ENCODE data around the gene GFOD2.

Gene GFOD2

GRCh38 chr16:67731753-67732095 is 12.6 kb upstream of the GFOD2 start:
- no peak for DNase-seq (ENCODE audit: low read depth)

- DNase-seq (ENCODE audit: low read depth), result no peak
Measured at GRCh38 chr16:67731071-67731752, 12.1 kb upstream of the GFOD2 start.

- no peak for DNase-seq (ENCODE audit: low read depth)
Measured at GRCh38 chr16:67730326-67730725, 11.2 kb upstream of the GFOD2 start.

GRCh38 chr16:67729636-67730248 is 10.6 kb upstream of the GFOD2 start:
- no peak for DNase-seq (ENCODE audit: low read depth)

- DNase-seq (ENCODE audit: low read depth), result no peak
Measured at GRCh38 chr16:67727521-67728485, 8.7 kb upstream of the GFOD2 start.

GRCh38 chr16:67726106-67727034 is 7.3 kb upstream of the GFOD2 start:
- no peak for DNase-seq (ENCODE audit: low read depth)

GRCh38 chr16:67723911-67724305 is 4.8 kb upstream of the GFOD2 start:
- no peak for DNase-seq (ENCODE audit: low read depth)

GRCh38 chr16:67723151-67723910 is 4.2 kb upstream of the GFOD2 start:
- DNase-seq (ENCODE audit: low read depth), result no peak

- DNase-seq (ENCODE audit: low read depth), result no peak
Measured at GRCh38 chr16:67720236-67720635, 1.1 kb upstream of the GFOD2 start.

GRCh38 chr16:67719778-67720144 is 645 bp upstream of the GFOD2 start:
- DNase-seq (ENCODE audit: low read depth), result no peak

GRCh38 chr16:67718668-67719047 is 458 bp downstream of the GFOD2 start:
- no peak for DNase-seq (ENCODE audit: low read depth)

- no peak for DNase-seq (ENCODE audit: low read depth)
Measured at GRCh38 chr16:67716097-67716496, 3.0 kb downstream of the GFOD2 start.

- no peak for DNase-seq (ENCODE audit: low read depth)
Measured at GRCh38 chr16:67714522-67714921, 4.6 kb downstream of the GFOD2 start.

- no peak for DNase-seq (ENCODE audit: low read depth)
Measured at GRCh38 chr16:67713647-67714273, 5.4 kb downstream of the GFOD2 start.

GRCh38 chr16:67710607-67711006 is 8.5 kb downstream of the GFOD2 start:
- DNase-seq (ENCODE audit: low read depth), result no peak

- DNase-seq (ENCODE audit: low read depth), result no peak
Measured at GRCh38 chr16:67709050-67709449, 10.1 kb downstream of the GFOD2 start.

GRCh38 chr16:67708368-67708771 is 10.7 kb downstream of the GFOD2 start:
- no peak for DNase-seq (ENCODE audit: low read depth)

- no peak for DNase-seq (ENCODE audit: low read depth)
Measured at GRCh38 chr16:67707790-67708189, 11.3 kb downstream of the GFOD2 start.

GRCh38 chr16:67707210-67707609 is 11.9 kb downstream of the GFOD2 start:
- DNase-seq (ENCODE audit: low read depth), result no peak

GRCh38 chr16:67704110-67704509 is 15.0 kb downstream of the GFOD2 start:
- DNase-seq (ENCODE audit: low read depth), result no peak

- no peak for DNase-seq (ENCODE audit: low read depth)
Measured at GRCh38 chr16:67703626-67704025, 15.5 kb downstream of the GFOD2 start.
